K562 (cell line): ENCODE results near the gene SOX8. TPM values are rescaled to one million over a fixed set of nuclear protein-coding genes. Genes with fewer than 3 reads are reported as not detected.

ENCODE experiments used
- MBD1 ChIP-seq: fragments of 250-450 bp; sonication (Bioruptor Pico); IDR thresholded peaks from 2 replicates; pipeline ENCODE4 v1.8.0; 2022; ENCODE audit warnings: inconsistent platforms
- MEF2D ChIP-seq: conservative IDR thresholded peaks from 2 replicates; pipeline ENCODE4 v1.6.1; 2016; ENCODE audit warnings: low read depth, missing genetic modification characterization, missing compliant biosample characterization
- MGA ChIP-seq: fragments of 450-650 bp; IDR thresholded peaks from 2 replicates; pipeline ENCODE4 v1.6.1; 2016; ENCODE audit warnings: mild to moderate bottlenecking, moderate library complexity
- polyA plus RNA-seq, 8 experiments: library from polyadenylated mRNA; depleted of rRNA in 4 of 8; stranded (reverse) in 5 of 8; unstranded in 3 of 8; fragments of >200 nt; fragmentation: Nextera tagmentation in 2 of 8; fragmentation: Illumina TruSeq in 1 of 8; extraction: Ambion mirVana in 2 of 8; extraction: Trizol in 1 of 8; gene quantifications; 2 replicates each; pipeline versions ENCODE4 v1.2.1 to v1.2.3, GENCODE V29; 2011 to 2014; ENCODE audit warnings: inconsistent platforms in 1 of 8, missing spikeins in 1 of 8
- total RNA-seq, 7 experiments: library from RNA; depleted of rRNA in 6 of 7; stranded (reverse); fragments of >200 nt in 6 of 7; fragmentation: Illumina TruSeq in 2 of 7; extraction: Trizol in 2 of 7; gene quantifications; 2 replicates each; pipeline versions ENCODE4 v1.2.1 to v1.2.3, GENCODE V29; 2011 to 2021; ENCODE audit warnings: low replicate concordance in 1 of 7

Gene SOX8
- total and polyA plus RNA-seq, 9 of the 15 experiments (the other 6 are each of a cell fraction or from before 2014, with no cell fraction given), result 0.07 to 0.15 (median 0.15) TPM; not detected in 6

GRCh38 chr16:962901-963814 lies 18.4 kb upstream of the SOX8 start (continued):
- TF ChIP-seq MGA, result no peak
- TF ChIP-seq MEF2D, result no peak
- no peak for TF ChIP-seq MBD1
